HepG2 (cell line): ENCODE measurements around the gene TMEM176A. TPM values are rescaled to one million over a fixed set of nuclear protein-coding genes. Genes with fewer than 3 reads are reported as not detected.

ENCODE experiments used
- ATAC-seq: fragments of 200-7000 bp; cut with Tn5 transposase; 3 replicates; pipeline ENCODE4 v1.9.1; 2020; ENCODE audit warnings: mild to moderate bottlenecking, moderate library complexity
- BruUV-seq: library from RNA; stranded (reverse); fragments of 400-500 nt; replicated peaks from 2 replicates; lab custom pipeline; 2021; lab: Mats Ljungman, UMichigan
- CTCF ChIA-PET: fragments of 300-600 bp; formaldehyde crosslinking; extraction: SDS; loops from one replicate; lab custom pipeline; 2021; ENCODE audit warnings: low total read pairs, inconsistent platforms, low intra/inter-chr PET ratio; lab: Yijun Ruan, JAX
- POLR2A ChIA-PET: fragments of 350-600 bp; sonication (Branson Sonifier 250); formaldehyde crosslinking; loops from one replicate; lab custom pipeline; 2020; ENCODE audit warnings: antibody characterized with exemption, inconsistent platforms; lab: Yijun Ruan, JAX
- DNase-seq: peaks from one replicate; pipeline ENCODE4 v3.0.0-alpha.2; 2015; ENCODE audit warnings: low spot score
- FAIRE-seq: peaks from 3 replicates; lab custom pipeline; 2011; peaks lifted over from hg19 to GRCh38; lab: Jason Lieb, UNC
- H2AFZ ChIP-seq: one replicate; pipeline ENCODE4 v1.6.1; 2011; ENCODE audit warnings: low read length, inconsistent platforms
- H3K27ac ChIP-seq: fragments of 300-600 bp; 3 replicates; pipeline ENCODE4 v1.8.0; 2011; ENCODE audit warnings: mixed run types, mild to moderate bottlenecking, mixed read lengths, low read length, inconsistent platforms; ENCODE audit not compliant: insufficient read depth; ENCODE audit errors: extremely low read length
- H3K27me3 ChIP-seq, 2 experiments: fragments of 200-600 bp in 1 of 2; 2 replicates in 1 of 2; 3 replicates in 1 of 2; pipeline versions ENCODE4 v1.6.0 to v1.8.0; 2011; ENCODE audit warnings: low read length in 2 of 2, mild to moderate bottlenecking in 2 of 2, moderate library complexity in 2 of 2, inconsistent platforms in 1 of 2; ENCODE audit not compliant: insufficient read depth in 2 of 2, control insufficient read depth in 1 of 2
- H3K36me3 ChIP-seq, 2 experiments: fragments of 200-600 bp in 1 of 2; replicated peaks in 1 of 2; 2 replicates in 1 of 2; 3 replicates in 1 of 2; pipeline versions ENCODE4 v1.5.1 to v1.8.0; 2011; ENCODE audit warnings: low read length in 2 of 2, inconsistent platforms in 1 of 2; ENCODE audit not compliant: insufficient read depth in 2 of 2, control insufficient read depth in 1 of 2
- H3K4me1 ChIP-seq: 2 replicates; pipeline ENCODE4 v1.5.1; 2012; ENCODE audit warnings: low read length, inconsistent platforms; ENCODE audit not compliant: insufficient read depth
- H3K4me2 ChIP-seq: 2 replicates; pipeline ENCODE4 v1.6.0; 2011; ENCODE audit warnings: low read depth, low read length, inconsistent platforms
- H3K4me3 ChIP-seq, 3 experiments: fragments of 200-600 bp in 1 of 3; sonication (generic), shearing (Covaris generic) in 1 of 3; replicated peaks in 1 of 3; 2 replicates each; pipeline ENCODE4 v1.5.1; 2011 to 2016; ENCODE audit warnings: low read length in 3 of 3, inconsistent platforms in 2 of 3, low read depth in 2 of 3, mild to moderate bottlenecking in 2 of 3, control low read depth in 1 of 3, mixed read lengths in 1 of 3; ENCODE audit not compliant: insufficient read depth in 1 of 3
- H3K79me2 ChIP-seq: one replicate; pipeline ENCODE4 v1.6.1; 2011; ENCODE audit warnings: low read length, inconsistent platforms; ENCODE audit not compliant: insufficient read depth
- H3K9ac ChIP-seq: 2 replicates; pipeline ENCODE4 v1.6.0; 2011; ENCODE audit warnings: mild to moderate bottlenecking, low read depth, low read length, inconsistent platforms; ENCODE audit not compliant: insufficient read depth
- H3K9me3 ChIP-seq: 2 replicates; pipeline ENCODE4 v1.5.1; 2012; ENCODE audit warnings: mild to moderate bottlenecking, low read length
- H4K20me1 ChIP-seq: 2 replicates; pipeline ENCODE4 v1.6.0; 2011; ENCODE audit warnings: inconsistent platforms, mild to moderate bottlenecking, low read length, moderate library complexity; ENCODE audit not compliant: insufficient read depth
- TAF1 ChIP-seq: sonication (generic); formaldehyde crosslinking; IDR thresholded peaks from 2 replicates; pipeline ENCODE4 v1.4.0; 2020; ENCODE audit warnings: missing genetic modification reagents
- ZNF264 ChIP-seq: sonication (generic); formaldehyde crosslinking; IDR thresholded peaks from 2 replicates; pipeline ENCODE4 v1.4.0; 2020; ENCODE audit warnings: missing genetic modification reagents
- ZNF3 ChIP-seq: IDR thresholded peaks from 2 replicates; pipeline ENCODE4 v1.7.0; 2017; ENCODE audit warnings: inconsistent platforms
- ZNF484 ChIP-seq: sonication (generic); formaldehyde crosslinking; IDR thresholded peaks from 2 replicates; pipeline ENCODE4 v1.5.1; 2020; ENCODE audit warnings: mild to moderate bottlenecking, low read depth, missing genetic modification reagents, borderline replicate concordance
- ZNF749 ChIP-seq: sonication (generic); formaldehyde crosslinking; IDR thresholded peaks from 2 replicates; pipeline ENCODE4 v1.8.0; 2022; ENCODE audit warnings: mild to moderate bottlenecking, missing genetic modification reagents, moderate library complexity, borderline replicate concordance
- WGBS: methylation state at CpG from one replicate; pipeline ENCODE4 v1.1.6; 2017; ENCODE audit warnings: low lambda C conversion rate; 5-methylcytosine and 5-hydroxymethylcytosine counted together
- in situ Hi-C: cut with HindIII; loops from 2 replicates; pipeline ENCODE4 v1.10.0; 2017; ENCODE audit warnings: low pct_unique_long_range_greater_than_20kb; ENCODE audit not compliant: extremely low pct_ligation_motif_present
- intact Hi-C: fragments of 100-400 bp; cut with micrococcal nuclease; formaldehyde crosslinking; loops from one replicate; pipeline ENCODE4 v1.10.0; 2022; ENCODE audit not compliant: unreplicated experiment
- polyA plus RNA-seq, 8 experiments: library from polyadenylated mRNA; depleted of rRNA in 3 of 8; stranded (reverse) in 7 of 8; unstranded in 1 of 8; fragments of >200 nt; fragmentation: Illumina TruSeq in 4 of 8; extraction: Trizol in 4 of 8; gene quantifications; 2 replicates each; pipeline versions ENCODE4 v1.2.1 to v1.2.3, GENCODE V29; 2011 to 2016; ENCODE audit warnings: low read depth in 4 of 8, missing spikeins in 1 of 8, mixed read lengths in 1 of 8; ENCODE audit not compliant: insufficient read depth in 1 of 8
- total RNA-seq, 5 experiments: library from RNA; depleted of rRNA; stranded (reverse); fragments of >200 nt; fragmentation: Illumina TruSeq; extraction: Trizol; gene quantifications; 2 replicates each; pipeline ENCODE4 v1.2.3, GENCODE V29; 2016; ENCODE audit warnings: low read depth in 1 of 5
- TF ChIP-seq, protein P1 (sequence below): sonication (generic); formaldehyde crosslinking; IDR thresholded peaks from 2 replicates; pipeline ENCODE4 v1.9.0; 2021; ENCODE audit warnings: missing genetic modification reagents, borderline replicate concordance
- TF ChIP-seq, protein P2 (sequence below): sonication (generic); formaldehyde crosslinking; conservative IDR thresholded peaks from 2 replicates; pipeline ENCODE4 v1.8.0; 2022; ENCODE audit warnings: missing genetic modification reagents

TMEM176A gene
- total and polyA plus RNA-seq, 2 of the 13 experiments (the other 11 are each of a cell fraction or from before 2014, with no cell fraction given) = not detected

- 32% methylated on average over 7 of the region's 9 CpGs for WGBS
- CTCF ChIA-PET = no interaction called here
- Histone ChIP-seq H3K4me1 (peaks cover 17% of the 10 kb centered on the region), H3K27ac (no peak overlapping the region), H3K4me3 (no peak overlapping the region), H3K9me3 (no peaks in the 10 kb centered on the region), H3K9ac (no peak overlapping the region), H3K4me2 (no peak overlapping the region), H3K27me3 (peaks cover 0 to 42% of the 10 kb centered on the region in 2 experiments; a peak in 3 of 5 replicates), H3K36me3 (no peaks in the 10 kb centered on the region), H4K20me1 (no peaks in the 10 kb centered on the region), H2AFZ (no peak overlapping the region), H3K79me2 (no peaks in the 10 kb centered on the region)
- no peak for FAIRE-seq
- no peak for ATAC-seq
- POLR2A ChIA-PET = no interaction called here
- TF ChIP-seq TAF1 (CRISPR knock-in tag) (no peak), ZNF484 (no peak), ZNF3 (no peak), ZNF749 (CRISPR knock-in tag) (no peak), ZNF264 (CRISPR knock-in tag) (no peak)
- TF ChIP-seq, protein P1, sequence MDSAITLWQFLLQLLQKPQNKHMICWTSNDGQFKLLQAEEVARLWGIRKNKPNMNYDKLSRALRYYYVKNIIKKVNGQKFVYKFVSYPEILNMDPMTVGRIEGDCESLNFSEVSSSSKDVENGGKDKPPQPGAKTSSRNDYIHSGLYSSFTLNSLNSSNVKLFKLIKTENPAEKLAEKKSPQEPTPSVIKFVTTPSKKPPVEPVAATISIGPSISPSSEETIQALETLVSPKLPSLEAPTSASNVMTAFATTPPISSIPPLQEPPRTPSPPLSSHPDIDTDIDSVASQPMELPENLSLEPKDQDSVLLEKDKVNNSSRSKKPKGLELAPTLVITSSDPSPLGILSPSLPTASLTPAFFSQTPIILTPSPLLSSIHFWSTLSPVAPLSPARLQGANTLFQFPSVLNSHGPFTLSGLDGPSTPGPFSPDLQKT (CRISPR knock-in tag) = no peak
- TF ChIP-seq, protein P2, sequence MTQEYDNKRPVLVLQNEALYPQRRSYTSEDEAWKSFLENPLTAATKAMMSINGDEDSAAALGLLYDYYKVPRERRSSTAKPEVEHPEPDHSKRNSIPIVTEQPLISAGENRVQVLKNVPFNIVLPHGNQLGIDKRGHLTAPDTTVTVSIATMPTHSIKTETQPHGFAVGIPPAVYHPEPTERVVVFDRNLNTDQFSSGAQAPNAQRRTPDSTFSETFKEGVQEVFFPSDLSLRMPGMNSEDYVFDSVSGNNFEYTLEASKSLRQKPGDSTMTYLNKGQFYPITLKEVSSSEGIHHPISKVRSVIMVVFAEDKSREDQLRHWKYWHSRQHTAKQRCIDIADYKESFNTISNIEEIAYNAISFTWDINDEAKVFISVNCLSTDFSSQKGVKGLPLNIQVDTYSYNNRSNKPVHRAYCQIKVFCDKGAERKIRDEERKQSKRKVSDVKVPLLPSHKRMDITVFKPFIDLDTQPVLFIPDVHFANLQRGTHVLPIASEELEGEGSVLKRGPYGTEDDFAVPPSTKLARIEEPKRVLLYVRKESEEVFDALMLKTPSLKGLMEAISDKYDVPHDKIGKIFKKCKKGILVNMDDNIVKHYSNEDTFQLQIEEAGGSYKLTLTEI = no peak
- no TSS peak for BruUV-seq
- in situ Hi-C loops (no loop called here), intact Hi-C loops (no loop called here)
- DNase-seq = no peak
These were observed 11.9 kb upstream of the TMEM176A start for GRCh38 chr7:150788474-150789269.
